GM21367 (cell line): ENCODE results near the gene HIGD2B.
"Not testable (repeated sequence)": the region's sequence is repeated elsewhere in the genome, so short reads cannot be mapped to it uniquely, and the experiment has no call there.

ENCODE experiments used
- ATAC-seq: cut with Tn5 transposase; IDR thresholded peaks from one replicate; pipeline ENCODE4 v1.9.1; 2021; ENCODE audit not compliant: unreplicated experiment

The HIGD2B gene

DNA sequence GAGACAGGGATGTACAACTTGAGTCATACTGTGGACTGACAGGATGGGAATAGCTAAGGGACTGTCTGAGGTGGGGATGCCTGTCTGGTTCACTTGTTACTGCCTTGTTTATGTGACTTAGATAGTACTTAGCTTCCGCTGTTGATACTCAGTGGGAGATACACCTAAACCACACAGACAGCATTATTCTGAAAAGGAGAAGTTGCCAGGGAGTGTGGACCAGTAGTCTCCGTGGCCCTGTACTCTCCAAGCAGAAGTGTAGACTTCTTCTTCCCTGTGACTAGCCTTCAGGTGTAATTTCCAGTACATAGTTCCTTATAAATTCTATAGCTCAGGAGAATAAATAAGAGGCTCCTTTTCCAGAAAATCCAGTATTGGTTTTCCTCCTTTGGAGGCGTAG is 5.1 kb downstream of the HIGD2B start:
- no peak for ATAC-seq

DNA sequence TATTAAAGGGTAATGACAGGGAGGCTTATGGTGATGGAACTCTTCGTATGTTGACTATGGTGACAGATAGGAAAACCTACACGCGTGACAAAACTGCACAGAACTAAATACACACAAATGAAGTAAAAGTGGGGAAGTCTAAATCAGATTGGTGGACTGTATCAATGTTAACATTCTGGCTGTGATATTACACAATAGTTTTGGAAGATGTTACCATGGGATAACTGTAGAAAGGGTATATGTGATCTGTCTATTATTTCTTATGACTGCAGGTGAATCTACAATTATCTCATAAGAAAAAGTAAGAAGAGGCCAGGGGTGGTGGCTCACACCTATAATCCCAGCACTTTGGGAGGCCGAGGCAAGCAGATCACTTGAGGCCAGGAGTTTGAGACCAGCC is 9.1 kb downstream of the HIGD2B start:
- ATAC-seq: no peak

DNA sequence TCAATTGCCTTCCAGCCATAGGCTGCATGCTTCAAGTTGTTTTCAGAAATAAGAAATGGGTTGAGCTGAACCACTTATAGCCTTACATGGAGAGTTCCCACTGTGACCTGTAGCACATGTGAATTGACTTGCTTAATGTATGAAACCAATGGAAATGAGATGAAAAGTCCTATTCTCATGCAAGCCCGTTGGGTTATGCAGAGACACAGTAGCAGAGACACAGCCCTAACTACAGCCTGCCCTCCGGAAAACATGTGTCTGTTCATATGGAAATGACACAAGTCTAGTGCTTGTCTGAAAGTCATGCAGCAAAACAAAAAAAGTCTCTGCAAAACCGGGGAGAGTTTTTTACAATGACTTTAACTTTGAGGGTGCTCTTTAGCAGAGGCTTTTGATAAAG is 14.5 kb downstream of the HIGD2B start:
- ATAC-seq: no peak

DNA sequence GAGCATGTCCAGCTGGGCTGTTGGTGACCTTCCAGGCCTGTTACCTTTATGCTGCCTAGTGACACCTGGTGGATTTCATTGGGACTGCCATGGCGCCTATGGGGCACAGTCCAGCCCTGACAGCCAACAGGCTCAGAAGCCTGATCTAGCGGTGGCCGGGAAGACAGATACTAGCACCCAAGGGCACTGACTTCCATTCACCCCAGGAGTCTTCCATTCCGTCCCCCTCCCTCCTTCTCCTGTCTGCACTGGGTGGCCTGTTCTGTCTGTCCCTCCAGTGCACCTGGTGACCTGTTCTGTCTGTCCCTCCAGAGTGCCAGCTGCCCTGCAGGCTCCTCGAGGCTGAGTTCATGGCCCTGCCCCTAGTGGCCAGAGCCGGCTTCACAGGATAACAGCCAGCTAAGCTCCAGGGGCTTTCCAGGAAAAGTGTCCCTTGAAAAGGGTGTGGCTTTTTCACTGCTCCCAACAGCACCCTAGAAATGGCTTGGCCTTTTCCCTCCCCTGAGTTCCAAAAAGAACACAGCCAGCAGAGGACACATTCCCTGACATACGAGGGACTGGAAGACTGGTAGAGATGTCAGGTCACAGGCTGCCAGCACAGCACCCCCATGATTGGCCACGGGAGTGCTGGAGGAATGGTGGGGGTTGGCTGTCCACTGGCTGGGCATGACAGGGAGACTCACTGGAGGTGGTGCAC is 15.2 kb downstream of the HIGD2B start:
- ATAC-seq: peak; percentile 71

- ATAC-seq: not testable (repeated sequence)
Observed at GRCh38 chr15:72669803-72670202, 16.2 kb downstream of the HIGD2B start.

GRCh38 chr15:72665706-72666105 is 20.3 kb downstream of the HIGD2B start:
- not testable (repeated sequence) for ATAC-seq

- ATAC-seq: not testable (repeated sequence)
Observed at GRCh38 chr15:72663931-72664330, 22.1 kb downstream of the HIGD2B start.

GRCh38 chr15:72661081-72661480 is 24.9 kb downstream of the HIGD2B start:
- ATAC-seq: not testable (repeated sequence)

DNA sequence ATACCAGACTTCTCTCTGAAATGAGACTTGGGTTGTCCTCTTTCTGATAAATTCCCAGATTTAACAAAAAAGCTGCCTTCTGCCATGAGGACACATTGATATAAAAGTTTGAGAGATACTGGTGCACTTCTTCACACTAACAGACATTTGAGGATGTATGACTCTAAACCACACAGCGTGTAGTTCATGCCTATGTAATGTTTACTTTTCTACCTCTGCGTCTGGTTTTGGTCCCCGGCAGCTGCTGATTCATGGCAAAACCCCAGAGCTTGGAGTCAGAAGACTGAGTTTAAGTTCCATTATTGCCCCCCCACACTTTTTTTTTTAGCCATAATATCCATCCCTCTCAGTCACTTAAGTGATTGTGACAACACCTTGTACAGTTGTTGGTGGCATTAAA is 30.0 kb downstream of the HIGD2B start:
- ATAC-seq: not testable (repeated sequence)

DNA sequence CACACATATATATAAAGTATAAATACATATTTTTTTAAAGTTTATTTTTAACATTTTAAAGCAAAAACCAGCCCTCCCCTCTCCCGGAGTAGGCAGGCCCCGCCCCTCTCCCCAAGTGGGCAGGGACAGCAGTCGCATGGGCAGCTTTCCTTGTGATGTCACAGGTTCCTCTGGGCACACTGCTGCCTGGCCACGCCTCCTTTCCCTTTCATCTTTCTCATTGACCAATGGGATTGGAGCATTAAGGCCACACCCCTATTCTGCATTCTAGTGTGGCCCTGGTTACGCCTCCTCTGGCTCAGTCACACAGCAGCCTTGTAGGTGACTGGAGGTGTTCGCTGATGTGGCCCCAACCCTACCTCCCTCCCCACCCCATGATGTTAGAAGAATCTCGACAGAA is 31.6 kb downstream of the HIGD2B start, which contains the start of gene GOLGA6B:
Gene GOLGA6B (plus strand): TSS at position 301 of the 400 bp plus-strand sequence. CDS start 41 bp downstream, at position 342.
- ATAC-seq: not testable (repeated sequence)

GRCh38 chr15:72648631-72649253 is 37.2 kb downstream of the HIGD2B start:
- not testable (repeated sequence) for ATAC-seq

DNA sequence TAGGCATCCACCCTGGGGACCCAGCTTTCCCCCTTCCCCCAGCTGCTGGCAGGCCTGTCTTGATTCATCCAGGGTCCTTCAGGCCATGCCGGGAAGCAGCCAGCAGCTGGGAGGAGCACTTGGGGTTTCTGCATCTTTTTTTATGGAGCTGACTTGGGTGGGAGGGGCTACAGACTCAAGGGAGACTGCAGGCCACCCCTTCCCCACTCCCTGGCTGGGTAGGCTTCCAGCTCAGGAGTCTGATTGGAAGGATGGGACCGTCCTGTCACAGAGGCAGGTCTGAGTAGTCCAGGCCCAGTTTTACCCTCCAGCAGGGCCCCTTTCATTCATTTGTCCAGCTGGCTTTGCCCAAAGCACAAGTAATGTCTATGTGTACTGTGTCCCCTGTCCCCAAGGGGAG is 43.7 kb downstream of the HIGD2B start:
- not testable (repeated sequence) for ATAC-seq

DNA sequence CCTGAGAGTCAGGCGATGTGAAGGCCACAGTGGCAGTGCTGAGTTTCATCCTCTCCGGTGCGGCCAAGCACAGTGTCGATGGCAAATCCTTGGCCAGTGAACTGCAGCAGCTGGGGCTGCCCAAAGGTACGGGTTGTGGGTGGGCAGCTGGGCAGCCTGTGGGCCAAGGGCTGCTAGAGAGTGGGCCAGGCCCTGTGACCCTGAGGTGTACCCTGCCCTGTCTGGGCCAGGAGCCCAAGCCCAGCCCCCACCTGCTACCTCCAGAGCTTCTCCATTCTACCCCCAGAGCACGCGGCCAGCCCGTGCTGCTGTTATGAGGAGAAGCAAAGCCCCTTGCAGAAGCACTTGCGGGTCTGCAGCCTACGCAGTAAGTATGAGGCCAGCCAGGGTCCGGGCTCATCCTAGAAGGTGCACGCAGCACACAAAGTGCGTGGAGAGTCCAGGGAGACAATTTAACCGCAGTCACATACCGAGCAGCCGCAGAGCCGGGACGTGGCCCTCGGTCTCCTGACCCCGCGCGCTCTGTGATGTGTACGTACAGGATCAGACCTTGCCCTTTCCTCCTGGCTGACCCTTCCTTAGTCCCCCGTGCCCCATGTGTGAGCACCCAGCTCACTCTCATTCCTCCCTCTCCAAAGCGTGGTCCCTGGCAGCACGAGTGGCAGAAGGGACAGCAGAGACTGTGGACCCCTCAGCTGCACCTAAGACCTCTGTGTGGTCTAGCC is 46.1 kb downstream of the HIGD2B start:
- ATAC-seq: not testable (repeated sequence)

DNA sequence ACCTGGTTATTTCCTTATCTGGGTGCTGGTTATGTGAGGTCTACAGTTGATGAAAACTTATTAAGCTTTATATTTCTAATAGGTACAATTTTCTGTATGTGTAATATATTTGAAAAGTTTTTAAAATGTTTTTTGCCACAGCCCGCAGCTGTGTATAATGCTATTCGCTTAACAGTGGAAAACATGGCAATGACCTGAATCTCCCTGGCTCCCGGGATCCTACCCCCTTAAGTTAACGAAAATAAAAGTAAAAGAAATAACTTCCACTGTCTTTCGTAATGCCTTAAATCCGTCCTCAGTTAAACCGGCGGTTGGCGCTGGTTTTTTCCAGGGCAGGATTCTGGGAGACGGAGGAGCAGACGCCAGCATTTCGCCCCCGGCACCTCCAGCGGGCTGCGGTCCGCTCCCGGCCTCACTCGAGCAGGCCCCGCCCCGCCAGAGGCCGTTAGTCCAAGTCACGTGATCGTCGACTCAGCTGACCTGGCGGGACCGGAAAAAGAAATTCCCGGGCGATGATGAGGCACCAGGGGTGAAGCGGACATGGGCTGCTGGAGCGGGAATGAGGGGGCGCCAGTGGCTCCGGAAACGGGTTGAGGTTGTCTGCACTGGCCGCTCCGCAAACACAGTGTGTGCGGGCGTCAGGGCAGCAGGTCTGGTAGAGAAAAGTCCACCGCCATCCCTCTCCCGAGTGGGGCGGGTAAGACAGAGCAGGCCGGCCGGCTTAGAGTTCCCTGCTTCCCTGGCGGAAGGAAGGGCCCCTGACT is 49.3 kb downstream of the HIGD2B start:
- not testable (repeated sequence) for ATAC-seq

DNA sequence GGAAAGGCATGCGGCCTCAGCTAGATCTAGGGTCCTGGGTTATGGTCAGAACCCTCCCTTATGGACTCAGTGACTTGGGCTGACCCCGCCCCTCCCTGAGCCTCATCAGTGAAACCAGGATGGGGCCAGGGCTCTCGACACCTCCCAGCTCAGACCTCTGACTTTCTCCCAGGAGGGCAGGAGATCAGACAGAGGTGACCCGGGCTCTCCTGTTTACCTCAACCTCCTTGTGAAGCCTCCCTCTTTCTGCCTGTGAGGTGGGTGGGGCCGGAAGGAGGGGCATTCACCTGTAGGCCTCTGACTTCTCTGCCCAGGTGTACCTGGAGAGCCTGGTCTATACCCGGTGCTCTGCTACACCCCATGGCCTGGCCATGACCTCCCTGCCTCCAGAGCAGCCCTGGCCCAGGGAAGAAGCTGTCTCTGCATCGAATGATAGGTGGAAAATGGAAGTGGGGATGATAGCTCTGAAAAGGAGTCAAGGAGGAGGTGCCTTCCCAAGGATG is 56.9 kb downstream of the HIGD2B start:
- not testable (repeated sequence) for ATAC-seq

DNA sequence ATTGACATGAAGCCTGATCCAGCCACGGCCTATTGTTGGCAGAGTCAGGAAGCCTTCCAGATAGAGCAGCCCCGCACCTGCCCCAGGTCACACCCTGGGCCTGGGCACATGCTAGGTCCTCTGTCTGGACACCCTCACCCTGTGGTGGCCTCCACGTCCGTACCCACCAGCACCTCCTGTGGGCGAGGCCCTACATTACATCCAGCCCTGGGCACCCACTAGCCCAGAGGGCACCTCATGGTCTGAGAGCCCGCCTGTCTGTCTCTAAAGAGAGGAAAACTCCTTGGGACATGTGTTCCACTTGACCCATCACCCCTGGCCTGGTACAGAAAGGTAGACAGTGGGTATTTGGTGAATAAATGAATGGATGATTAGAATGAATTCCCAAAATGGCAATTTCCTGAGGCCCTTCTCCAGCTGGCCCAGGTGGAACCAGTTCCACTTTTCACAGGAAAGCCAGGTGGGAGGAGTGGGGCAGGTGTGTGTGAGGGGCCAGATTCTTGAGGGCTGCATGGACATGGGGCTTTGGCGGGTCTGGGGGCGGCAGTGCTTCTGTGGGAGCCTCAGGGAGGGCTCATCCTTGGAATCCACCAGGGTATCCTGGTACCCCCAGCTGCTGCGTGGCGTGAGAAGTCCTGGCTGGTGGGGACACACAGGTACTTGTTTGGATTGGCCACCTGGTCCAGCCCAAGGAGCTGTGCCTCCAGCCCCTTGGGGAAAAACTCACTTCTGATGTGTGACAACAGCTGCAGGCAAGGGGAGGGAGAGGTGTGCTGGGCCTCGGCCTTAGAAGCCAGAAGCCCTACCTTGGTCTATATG is 57.5 kb downstream of the HIGD2B start:
- not testable (repeated sequence) for ATAC-seq

DNA sequence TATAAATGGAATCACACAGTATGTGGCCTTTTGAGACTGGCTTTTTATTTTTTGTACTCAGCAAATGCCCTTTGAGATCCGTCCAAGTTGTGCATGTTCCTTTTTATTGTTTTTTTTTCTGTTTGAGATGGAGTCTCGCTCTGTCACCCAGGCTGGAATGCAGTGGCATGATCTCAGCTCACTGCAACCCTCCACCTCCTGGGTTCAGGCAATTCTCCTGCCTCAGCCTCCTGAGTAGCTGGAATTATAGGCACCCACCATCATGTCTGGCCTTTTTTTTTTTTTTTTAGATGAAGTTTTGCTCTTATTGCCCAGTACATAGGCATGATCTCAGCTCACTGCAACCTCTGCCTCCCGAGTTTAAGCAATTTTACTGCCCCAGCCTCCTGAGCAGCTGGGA is 59.8 kb downstream of the HIGD2B start:
- ATAC-seq: not testable (repeated sequence)
